A549 treated with dexamethasone at 1 μM for 4 hours (cell line): ENCODE results near the gene GRHL3. TPM values are rescaled to one million over a fixed set of nuclear protein-coding genes. Genes with fewer than 3 reads are reported as not detected.

ENCODE experiments used
- total RNA-seq: library from RNA; stranded (reverse); fragments of 200-300 nt; extraction: Qiagen RNA extraction; gene quantifications from 5 replicates; pipeline ENCODE4 v1.2.3, GENCODE V29; 2022

Gene GRHL3
- total RNA-seq, result 0.89 to 1.2 TPM (median 1.0 TPM) in 5 replicates

GRCh38 chr1:24319312-24319863 lies at the start of gene GRHL3:
Gene GRHL3 (plus strand): TSS chr1:24319357. CDS start chr1:24319552, 195 bp downstream.

Other genes starting within 250 kb of the GRHL3 start
- gene MYOM3, start 207.2 kb upstream of the GRHL3 start, total RNA-seq, result 6.0 to 9.1 TPM (median 7.1 TPM) in 5 replicates
- 6.5 to 10.0 TPM (median 9.5 TPM) in 5 replicates for gene IL22RA1, start 176.2 kb upstream of the GRHL3 start, total RNA-seq
- gene IFNLR1, start 132.1 kb upstream of the GRHL3 start, total RNA-seq, result 0.88 to 1.3 TPM (median 1.0 TPM) in 5 replicates
- 5.3 to 7.1 TPM (median 6.2 TPM) in 5 replicates for gene STPG1, start 94.4 kb downstream of the GRHL3 start, total RNA-seq
- gene NIPAL3, start 96.4 kb downstream of the GRHL3 start, total RNA-seq, result 5.9 to 8.3 TPM (median 7.7 TPM) in 5 replicates
- gene RCAN3, start 183.5 kb downstream of the GRHL3 start, total RNA-seq, result 12.0 to 16.4 TPM (median 14.9 TPM) in 5 replicates
- 0.05 to 0.09 TPM (median 0.08 TPM) in 5 replicates for gene NCMAP, start 236.7 kb downstream of the GRHL3 start, total RNA-seq